HCT116 (cell line): Measurements from ENCODE around the gene CACNB1. TPM values are rescaled to one million over a fixed set of nuclear protein-coding genes. Genes with fewer than 3 reads are reported as not detected.

ENCODE experiments used
- ATAC-seq: fragments of 200-7000 bp; cut with Tn5 transposase; 2 replicates; pipeline ENCODE4 v1.9.1; 2020; ENCODE audit warnings: mild to moderate bottlenecking, moderate library complexity
- BruUV-seq: library from RNA; stranded (reverse); fragments of 400-500 nt; replicated peaks from 2 replicates; lab custom pipeline; 2021; lab: Mats Ljungman, UMichigan
- CTCF ChIA-PET: fragments of 300-600 bp; sonication (Branson Sonifier 250); formaldehyde crosslinking; loops from one replicate; lab custom pipeline; 2021; ENCODE audit warnings: antibody characterized with exemption; lab: Charles Lee
- POLR2A ChIA-PET: fragments of 300-600, 350-600 bp; sonication (Branson Sonifier 250); formaldehyde crosslinking; loops from one replicate; lab custom pipeline; 2021; ENCODE audit warnings: antibody characterized with exemption; lab: Charles Lee
- RAD21 ChIA-PET, 2 experiments: fragments of 300-600 bp; sonication (Branson Sonifier 250); formaldehyde crosslinking; loops; one replicate each; lab custom pipeline; 2023; ENCODE audit warnings: low total read pairs in 2 of 2; ENCODE audit not compliant: uncharacterized antibody in 2 of 2, unreplicated experiment in 2 of 2, low non-redundant PET in 1 of 2; lab: Charles Lee
- DNase-seq: peaks from one replicate; pipeline ENCODE4 v3.0.0-alpha.2; 2010; ENCODE audit warnings: low read depth, low spot score
- H2AFZ ChIP-seq: fragments of 200-600 bp; shearing (Covaris generic), sonication (generic); 2 replicates; pipeline ENCODE4 v1.6.1; 2017; ENCODE audit warnings: low read depth, mixed run types, mixed read lengths, antibody characterized with exemption, low read length; ENCODE audit not compliant: poor library complexity, severe bottlenecking
- H3K27ac ChIP-seq: 2 replicates; pipeline ENCODE4 v1.5.1; 2012; ENCODE audit warnings: low read depth, low read length
- H3K27me3 ChIP-seq: fragments of 200-600 bp; sonication (generic); 2 replicates; pipeline ENCODE4 v1.6.1; 2016; ENCODE audit warnings: mixed run types, low read length, mixed read lengths; ENCODE audit not compliant: insufficient read depth
- H3K36me3 ChIP-seq, 2 experiments: fragments of 200-500 bp in 1 of 2; fragments of 200-600 bp in 1 of 2; sonication (Bioruptor generic) in 1 of 2; sonication (generic) in 1 of 2; 2 replicates each; pipeline versions ENCODE4 v1.5.1 to v1.6.1; 2014 to 2016; ENCODE audit warnings: low read length in 2 of 2, inconsistent platforms in 1 of 2, mixed read lengths in 1 of 2, mixed run types in 1 of 2; ENCODE audit not compliant: insufficient read depth in 2 of 2, control insufficient read depth in 1 of 2
- H3K4me1 ChIP-seq, 2 experiments: fragments of 200-600 bp in 1 of 2; sonication (generic) in 1 of 2; 2 replicates each; pipeline versions ENCODE4 v1.5.1 to v1.6.1; 2012 to 2017; ENCODE audit warnings: low read length in 2 of 2, inconsistent platforms in 1 of 2, mild to moderate bottlenecking in 1 of 2, mixed read lengths in 1 of 2, mixed run types in 1 of 2, moderate library complexity in 1 of 2; ENCODE audit not compliant: insufficient read depth in 2 of 2, control insufficient read depth in 1 of 2
- H3K4me2 ChIP-seq: fragments of 200-600 bp; sonication (generic); 2 replicates; pipeline ENCODE4 v1.6.1; 2017; ENCODE audit warnings: mixed run types, low read length, mixed read lengths
- H3K4me3 ChIP-seq, 2 experiments: fragments of 200-600 bp in 1 of 2; sonication (generic) in 1 of 2; replicated peaks in 1 of 2; 2 replicates each; pipeline ENCODE4 v1.5.1; 2011 to 2016; ENCODE audit warnings: low read length in 2 of 2, control low read depth in 1 of 2, low read depth in 1 of 2, mild to moderate bottlenecking in 1 of 2, mixed read lengths in 1 of 2, mixed run types in 1 of 2
- H3K79me2 ChIP-seq: fragments of 200-600 bp; sonication (generic); 2 replicates; pipeline ENCODE4 v1.6.1; 2017; ENCODE audit warnings: mild to moderate bottlenecking, mixed run types, low read length, moderate library complexity, mixed read lengths; ENCODE audit not compliant: insufficient read depth
- H3K9ac ChIP-seq: fragments of 200-600 bp; sonication (generic); 2 replicates; pipeline ENCODE4 v1.6.1; 2016; ENCODE audit warnings: low read length, mixed read lengths
- H3K9me2 ChIP-seq: fragments of 200-600 bp; sonication (generic), shearing (Covaris generic); 2 replicates; pipeline ENCODE4 v1.6.1; 2017; ENCODE audit warnings: mixed run types, mild to moderate bottlenecking, moderate library complexity; ENCODE audit not compliant: insufficient read depth
- H3K9me3 ChIP-seq, 2 experiments: fragments of 200-500 bp in 1 of 2; fragments of 200-600 bp in 1 of 2; sonication (Bioruptor generic) in 1 of 2; sonication (generic) in 1 of 2; 2 replicates each; pipeline ENCODE4 v1.6.1; 2014 to 2017; ENCODE audit warnings: low read length in 2 of 2, mixed read lengths in 2 of 2, inconsistent platforms in 1 of 2, low read depth in 1 of 2, mild to moderate bottlenecking in 1 of 2, mixed run types in 1 of 2, moderate library complexity in 1 of 2; ENCODE audit not compliant: control insufficient read depth in 1 of 2, insufficient read depth in 1 of 2
- H4K20me1 ChIP-seq: fragments of 200-600 bp; sonication (generic), shearing (Covaris generic); 2 replicates; pipeline ENCODE4 v1.6.1; 2017; ENCODE audit warnings: mixed run types, mild to moderate bottlenecking, moderate library complexity; ENCODE audit not compliant: insufficient read depth
- CBX3 ChIP-seq: IDR thresholded peaks from 2 replicates; pipeline ENCODE4 v1.6.1; 2012; ENCODE audit warnings: low read depth
- ELF1 ChIP-seq: IDR thresholded peaks from 2 replicates; pipeline ENCODE4 v1.6.1; 2012; ENCODE audit warnings: low read depth, borderline replicate concordance
- EZH2phosphoT487 ChIP-seq: fragments of 200-600 bp; IDR thresholded peaks from 2 replicates; pipeline ENCODE4 v1.6.1; 2018; ENCODE audit warnings: antibody characterized with exemption, borderline replicate concordance
- JUND ChIP-seq: IDR thresholded peaks from 2 replicates; pipeline ENCODE4 v1.6.1; 2012
- REST ChIP-seq: IDR thresholded peaks from 2 replicates; pipeline ENCODE4 v1.6.1; 2012; ENCODE audit warnings: low read depth
- SIN3A ChIP-seq: IDR thresholded peaks from 2 replicates; pipeline ENCODE4 v1.6.1; 2012; ENCODE audit warnings: low read depth
- SP1 ChIP-seq: IDR thresholded peaks from 2 replicates; pipeline ENCODE4 v1.6.1; 2012; ENCODE audit warnings: low read depth
- SRF ChIP-seq: IDR thresholded peaks from 2 replicates; pipeline ENCODE4 v1.6.1; 2012; ENCODE audit warnings: low read depth
- YY1 ChIP-seq: IDR thresholded peaks from 2 replicates; pipeline ENCODE4 v1.6.1; 2011; ENCODE audit warnings: low read length, low read depth, moderate library complexity, mild to moderate bottlenecking; ENCODE audit not compliant: insufficient replicate concordance; ENCODE audit errors: extremely low read depth
- intact Hi-C: fragments of 100-400 bp; cut with micrococcal nuclease; formaldehyde crosslinking; loops from 2 replicates; pipeline ENCODE4 v1.10.0; 2022
- total RNA-seq: library from RNA; stranded (reverse); gene quantifications from one replicate; pipeline ENCODE4 v1.2.1, GENCODE V29; 2021; ENCODE audit not compliant: unreplicated experiment

CACNB1 gene
- total RNA-seq, 1 experiment from 2014 or later, result 13.0 TPM

- no peaks in the 10 kb centered on the region for H3K9me3 ChIP-seq
- ChIA-PET POLR2A (no interaction called here), RAD21 (no interaction called here), CTCF (no interaction called here)
- no peak overlapping the region for H3K4me3 ChIP-seq
- H3K9ac ChIP-seq, result no peak overlapping the region
- ATAC-seq (no peak), DNase-seq (no peak)
- H3K36me3 ChIP-seq, result no peaks in the 10 kb centered on the region
- no peaks in the 10 kb centered on the region for H3K27me3 ChIP-seq
- no peak for TF ChIP-seq SRF
- no peak for TF ChIP-seq ELF1
- no peak for TF ChIP-seq CBX3
- TF ChIP-seq JUND, result no peak
- TF ChIP-seq EZH2phosphoT487, result no peak
- no peak for TF ChIP-seq YY1
- TF ChIP-seq SIN3A, result no peak
- no peak for TF ChIP-seq REST
- no peak for TF ChIP-seq SP1
- no peak overlapping the region for H3K4me2 ChIP-seq
- H4K20me1 ChIP-seq, result no peaks in the 10 kb centered on the region
- H3K79me2 ChIP-seq, result no peaks in the 10 kb centered on the region
- no peak overlapping the region for H2AFZ ChIP-seq
- BruUV-seq, result no TSS peak
- H3K27ac ChIP-seq, result no peak overlapping the region
- H3K9me2 ChIP-seq, result no peaks in the 10 kb centered on the region
- H3K4me1 ChIP-seq, result peaks cover under 1 to 8% of the 10 kb centered on the region in 2 experiments; a peak in 3 of 4 replicates
- intact Hi-C loops, result no loop called here
These were observed 28.0 kb downstream of the CACNB1 start for GRCh38 chr17:39169518-39169917.
